ENCODE data around the gene PRODH2.
A peak's percentile ranks its signal among the peaks of the same experiment; 100 is the strongest.

PRODH2 gene

GRCh38 chr19:35759697-35760096, 52.9 kb downstream of the PRODH2 start:
- Histone ChIP-seq H3K4me1 (ENCODE audit: insufficient read depth, low read length) (peaks cover 11% of the 10 kb centered on the region), H3K4me3 (ENCODE audit: low read length) (no peak overlapping the region), H2AFZ (ENCODE audit: low read depth, low read length) (no peak overlapping the region), H3K27me3 (ENCODE audit: insufficient read depth, low read length) (no peaks in the 10 kb centered on the region), H3K36me3 (ENCODE audit: insufficient read depth, low read length) (peaks cover 27% of the 10 kb centered on the region), H3K9me3 (ENCODE audit: low read length) (no peaks in the 10 kb centered on the region)

- peak within 1 kb of the TSS; percentile 95 for H3K4me3 ChIP-seq (ENCODE audit: low read length)
- H3K4me1 ChIP-seq (ENCODE audit: insufficient read depth, low read length), result peaks cover 11% of the 10 kb centered on the region
- H2AFZ ChIP-seq (ENCODE audit: low read depth, low read length), result peak within 1 kb of the TSS; percentile 87
- peaks cover 34% of the 10 kb centered on the region for H3K36me3 ChIP-seq (ENCODE audit: insufficient read depth, low read length)
- H3K9me3 ChIP-seq (ENCODE audit: low read length), result no peaks in the 10 kb centered on the region
- H3K27me3 ChIP-seq (ENCODE audit: insufficient read depth, low read length), result no peaks in the 10 kb centered on the region
Measured at GRCh38 chr19:35757749-35758608, 54.7 kb downstream of the PRODH2 start, which contains the start of gene PROSER3. PROSER3 (plus strand) TSS chr19:35758176; CDS start chr19:35758216, 40 bp downstream.

GRCh38 chr19:35757231-35757748, 55.4 kb downstream of the PRODH2 start:
- H3K27me3 ChIP-seq (ENCODE audit: insufficient read depth, low read length), result no peaks in the 10 kb centered on the region
- H2AFZ ChIP-seq (ENCODE audit: low read depth, low read length), result no peak overlapping the region
- H3K36me3 ChIP-seq (ENCODE audit: insufficient read depth, low read length), result peaks cover 40% of the 10 kb centered on the region
- peaks cover 11% of the 10 kb centered on the region for H3K4me1 ChIP-seq (ENCODE audit: insufficient read depth, low read length)
- H3K9me3 ChIP-seq (ENCODE audit: low read length), result no peaks in the 10 kb centered on the region
- peak overlapping the region; percentile 95 for H3K4me3 ChIP-seq (ENCODE audit: low read length)

- Histone ChIP-seq H3K27me3 (ENCODE audit: insufficient read depth, low read length) (no peaks in the 10 kb centered on the region), H3K4me3 (ENCODE audit: low read length) (peak within 1 kb of the TSS; percentile 95), H3K9me3 (ENCODE audit: low read length) (no peaks in the 10 kb centered on the region), H3K36me3 (ENCODE audit: insufficient read depth, low read length) (peaks cover 38% of the 10 kb centered on the region), H2AFZ (ENCODE audit: low read depth, low read length) (no peak within 1 kb of the TSS), H3K4me1 (ENCODE audit: insufficient read depth, low read length) (peaks cover 11% of the 10 kb centered on the region)
Measured at GRCh38 chr19:35756377-35757230, 56.0 kb downstream of the PRODH2 start, which contains the start of gene HSPB6. HSPB6 (minus strand) TSS chr19:35757029; CDS start chr19:35757008, 21 bp downstream.

GRCh38 chr19:35755550-35756376, 56.9 kb downstream of the PRODH2 start:
- H3K36me3 ChIP-seq (ENCODE audit: insufficient read depth, low read length), result peaks cover 34% of the 10 kb centered on the region

GRCh38 chr19:35755131-35755549, 57.5 kb downstream of the PRODH2 start:
- Histone ChIP-seq H3K9me3 (ENCODE audit: low read length) (no peaks in the 10 kb centered on the region), H2AFZ (ENCODE audit: low read depth, low read length) (no peak overlapping the region), H3K4me3 (ENCODE audit: low read length) (no peak overlapping the region), H3K27me3 (ENCODE audit: insufficient read depth, low read length) (no peaks in the 10 kb centered on the region), H3K36me3 (ENCODE audit: insufficient read depth, low read length) (peaks cover 32% of the 10 kb centered on the region), H3K4me1 (ENCODE audit: insufficient read depth, low read length) (peaks cover 11% of the 10 kb centered on the region)

More at GRCh38 chr19:35755550-35756376, 56.9 kb downstream of the PRODH2 start:
- H3K27me3 ChIP-seq (ENCODE audit: insufficient read depth, low read length), result no peaks in the 10 kb centered on the region
- no peaks in the 10 kb centered on the region for H3K9me3 ChIP-seq (ENCODE audit: low read length)
- H3K4me3 ChIP-seq (ENCODE audit: low read length), result no peak overlapping the region
- no peak overlapping the region for H2AFZ ChIP-seq (ENCODE audit: low read depth, low read length)
- H3K4me1 ChIP-seq (ENCODE audit: insufficient read depth, low read length), result peaks cover 11% of the 10 kb centered on the region

- no peak overlapping the region for H3K4me3 ChIP-seq (ENCODE audit: low read length)
- H3K36me3 ChIP-seq (ENCODE audit: insufficient read depth, low read length), result peaks cover 29% of the 10 kb centered on the region
Measured at GRCh38 chr19:35754370-35755130, 58.1 kb downstream of the PRODH2 start.

GRCh38 chr19:35753634-35754369, 58.8 kb downstream of the PRODH2 start:
- H3K27me3 ChIP-seq (ENCODE audit: insufficient read depth, low read length), result no peaks in the 10 kb centered on the region
- no peak overlapping the region for H3K4me3 ChIP-seq (ENCODE audit: low read length)
- peaks cover 29% of the 10 kb centered on the region for H3K36me3 ChIP-seq (ENCODE audit: insufficient read depth, low read length)
- H2AFZ ChIP-seq (ENCODE audit: low read depth, low read length), result no peak overlapping the region
- peaks cover 9% of the 10 kb centered on the region for H3K4me1 ChIP-seq (ENCODE audit: insufficient read depth, low read length)
- no peaks in the 10 kb centered on the region for H3K9me3 ChIP-seq (ENCODE audit: low read length)

More at GRCh38 chr19:35754370-35755130, 58.1 kb downstream of the PRODH2 start:
- H3K4me1 ChIP-seq (ENCODE audit: insufficient read depth, low read length), result peaks cover 11% of the 10 kb centered on the region
- H3K27me3 ChIP-seq (ENCODE audit: insufficient read depth, low read length), result no peaks in the 10 kb centered on the region
- H3K9me3 ChIP-seq (ENCODE audit: low read length), result no peaks in the 10 kb centered on the region
- no peak overlapping the region for H2AFZ ChIP-seq (ENCODE audit: low read depth, low read length)

GRCh38 chr19:35752746-35753350, 59.8 kb downstream of the PRODH2 start:
- peaks cover 8% of the 10 kb centered on the region for H3K4me1 ChIP-seq (ENCODE audit: insufficient read depth, low read length)
- H3K27me3 ChIP-seq (ENCODE audit: insufficient read depth, low read length), result no peaks in the 10 kb centered on the region
- no peaks in the 10 kb centered on the region for H3K9me3 ChIP-seq (ENCODE audit: low read length)
- H3K4me3 ChIP-seq (ENCODE audit: low read length), result no peak overlapping the region
- H2AFZ ChIP-seq (ENCODE audit: low read depth, low read length), result no peak overlapping the region
- peaks cover 29% of the 10 kb centered on the region for H3K36me3 ChIP-seq (ENCODE audit: insufficient read depth, low read length)

- H3K36me3 ChIP-seq (ENCODE audit: insufficient read depth, low read length), result peaks cover 29% of the 10 kb centered on the region
- H2AFZ ChIP-seq (ENCODE audit: low read depth, low read length), result no peak overlapping the region
- no peaks in the 10 kb centered on the region for H3K27me3 ChIP-seq (ENCODE audit: insufficient read depth, low read length)
- no peak overlapping the region for H3K4me3 ChIP-seq (ENCODE audit: low read length)
- H3K9me3 ChIP-seq (ENCODE audit: low read length), result no peaks in the 10 kb centered on the region
- H3K4me1 ChIP-seq (ENCODE audit: insufficient read depth, low read length), result peaks cover 8% of the 10 kb centered on the region
Measured at GRCh38 chr19:35751839-35752745, 60.6 kb downstream of the PRODH2 start.

Data from neuron (in vitro differentiated cells).